22Rv1 (cell line): ENCODE measurements around the gene UFC1.
A peak's percentile ranks its signal among the peaks of the same experiment; 100 is the strongest.

Experiments used
- H3K27ac ChIP-seq: fragments of 450-650 bp; 2 replicates; pipeline ENCODE4 v1.5.1; 2017
- CTCF ChIP-seq: fragments of 450-650 bp; IDR thresholded peaks from 2 replicates; pipeline ENCODE4 v1.5.1; 2017; ENCODE audit warnings: mild to moderate bottlenecking
- ZFX ChIP-seq: fragments of 450-650 bp; IDR thresholded peaks from 2 replicates; pipeline ENCODE4 v1.6.1; 2017; ENCODE audit warnings: antibody characterized with exemption, borderline replicate concordance

UFC1 gene

GRCh38 chr1:161198897-161199431, 45.2 kb downstream of the UFC1 start, which contains the start of gene ADAMTS4:
TSS of gene ADAMTS4 (minus strand) at chr1:161199054. CDS start at chr1:161198627, 427 bp downstream.
- no peak within 1 kb of the TSS for H3K27ac ChIP-seq

DNA sequence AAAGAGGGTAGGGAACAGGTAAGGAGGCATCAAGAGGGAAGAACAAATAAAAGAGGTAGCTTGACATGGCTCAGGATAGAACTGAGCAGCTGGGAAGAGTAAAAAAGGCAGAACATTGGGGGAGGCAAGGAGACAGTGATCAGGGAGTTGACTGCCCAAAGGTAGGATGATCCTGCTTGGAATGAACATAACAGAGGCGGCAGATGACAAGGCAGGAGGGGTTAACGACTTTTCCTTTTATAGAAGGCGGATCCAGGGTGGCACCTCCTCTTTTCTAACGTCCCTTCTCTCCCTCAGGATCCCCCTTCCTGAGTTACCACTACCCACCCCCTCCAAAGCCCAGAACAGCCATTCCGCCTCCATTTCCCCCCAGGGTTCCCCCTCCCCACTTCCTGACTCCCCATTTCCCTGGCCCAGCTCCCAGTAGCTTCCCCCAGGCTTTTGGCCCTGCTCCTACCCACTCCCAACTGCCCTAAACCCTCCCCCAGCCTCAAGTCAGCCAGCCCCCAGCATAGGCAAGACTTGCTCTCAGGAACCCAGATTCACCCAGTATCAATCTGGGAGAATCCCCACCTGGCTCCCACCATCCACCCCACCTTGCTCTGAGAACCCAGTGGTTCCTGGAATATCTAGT, 45.8 kb downstream of the UFC1 start:
- H3K27ac ChIP-seq = no peak overlapping the region
- TF ChIP-seq CTCF (no peak), ZFX (no peak)

More at GRCh38 chr1:161198897-161199431, 45.2 kb downstream of the UFC1 start, which contains the start of gene ADAMTS4:
- TF ChIP-seq CTCF (no peak), ZFX (no peak)

DNA sequence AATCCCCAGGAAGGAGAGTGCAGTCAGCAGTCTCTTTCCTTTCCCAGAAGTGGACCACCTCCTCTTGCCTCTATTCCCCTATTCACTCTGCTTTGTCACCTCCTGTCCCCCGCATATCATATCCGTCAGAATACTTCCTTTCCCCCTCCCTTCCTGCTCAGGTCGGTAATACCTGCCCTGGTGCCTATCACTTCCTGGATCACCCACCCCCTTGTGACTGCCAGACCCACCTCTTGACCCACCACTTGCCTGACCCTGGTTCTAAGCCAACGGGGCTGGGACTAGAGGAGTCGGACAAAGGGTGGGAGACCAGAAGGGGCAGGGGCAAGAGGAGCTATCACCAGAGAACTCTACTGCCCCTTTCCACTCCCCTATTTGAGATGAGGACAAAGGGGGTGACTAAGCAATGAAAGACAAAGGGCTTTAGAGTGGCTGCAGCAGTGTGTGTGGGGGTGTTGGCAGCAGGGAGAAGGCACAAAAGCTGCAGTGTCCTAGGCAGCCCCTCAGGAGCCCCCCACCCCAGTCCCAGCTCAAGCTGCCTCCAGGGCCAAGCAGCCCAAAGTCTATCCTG, 46.7 kb downstream of the UFC1 start:
- TF ChIP-seq CTCF = no peak
- no peak for TF ChIP-seq ZFX
- H3K27ac ChIP-seq = peak overlapping the region; percentile 88

DNA sequence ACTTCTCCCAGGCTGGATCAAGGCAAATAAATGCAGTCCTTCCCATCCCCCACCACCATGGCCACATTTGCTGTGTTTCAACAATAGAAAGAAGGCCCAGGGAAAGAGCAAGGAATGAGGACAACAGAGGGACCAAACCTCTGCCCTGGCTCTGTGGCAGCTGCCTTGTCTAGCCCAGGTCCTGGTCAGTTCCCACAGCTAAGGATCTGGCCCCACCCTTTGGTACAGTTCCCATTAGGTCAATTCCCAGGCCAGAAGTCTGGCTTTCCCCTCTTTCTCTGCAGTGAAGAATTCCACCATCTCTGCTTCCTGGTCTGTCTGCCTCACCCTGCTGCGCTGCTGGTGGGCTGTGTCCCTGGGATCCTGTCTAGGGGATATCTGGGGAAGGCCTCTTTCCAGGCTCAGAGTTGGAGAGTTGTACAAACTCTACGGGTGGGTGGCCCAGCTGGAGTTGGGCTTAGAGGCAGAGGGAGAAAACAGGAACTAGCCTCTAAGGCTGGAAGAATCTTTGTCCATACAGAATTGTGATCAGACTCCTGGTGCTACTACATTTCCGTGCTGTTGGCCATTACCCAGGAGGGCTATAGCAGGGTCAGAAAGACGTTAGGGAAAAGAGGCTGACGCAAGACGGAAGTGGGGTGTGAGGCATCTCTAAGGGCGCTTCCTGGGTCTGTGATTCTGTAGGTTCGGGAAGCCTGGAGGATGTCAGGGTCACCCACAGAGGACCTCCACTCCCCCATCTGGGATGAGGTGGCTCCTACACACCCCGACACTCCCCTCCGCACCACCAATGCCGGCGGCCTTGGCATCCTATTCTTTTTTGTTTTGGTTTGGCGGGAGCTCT, 47.4 kb downstream of the UFC1 start:
- H3K27ac ChIP-seq = peak overlapping the region; percentile 88
- TF ChIP-seq ZFX (no peak), CTCF (no peak)

GRCh38 chr1:161201836-161202712, 48.3 kb downstream of the UFC1 start, which contains the start of gene NDUFS2:
TSS of gene NDUFS2 (plus strand) at chr1:161202367. CDS start at chr1:161202386, 19 bp downstream.
- TF ChIP-seq ZFX (no peak), CTCF (peak; percentile 57)
- H3K27ac ChIP-seq = peak within 1 kb of the TSS; percentile 88

GRCh38 chr1:161206411-161207140, 52.8 kb downstream of the UFC1 start:
- TF ChIP-seq ZFX (no peak), CTCF (no peak)
- H3K27ac ChIP-seq = no peak overlapping the region
